ENCODE data around the gene OAF.

GRCh38 chr11:120268686-120269085 lies 57.9 kb downstream of the OAF start:
- TF ChIP-seq CTCF (IDR thresholded peaks at IDR 0.05; ENCODE audit: insufficient read depth, low read length) (no peak), POLR2AphosphoS5 (IDR thresholded peaks at IDR 0.05; ENCODE audit: low read depth) (no peak), GABPA (IDR thresholded peaks at IDR 0.05; ENCODE audit: low read depth) (no peak)
- TF ChIP-seq, protein P1, sequence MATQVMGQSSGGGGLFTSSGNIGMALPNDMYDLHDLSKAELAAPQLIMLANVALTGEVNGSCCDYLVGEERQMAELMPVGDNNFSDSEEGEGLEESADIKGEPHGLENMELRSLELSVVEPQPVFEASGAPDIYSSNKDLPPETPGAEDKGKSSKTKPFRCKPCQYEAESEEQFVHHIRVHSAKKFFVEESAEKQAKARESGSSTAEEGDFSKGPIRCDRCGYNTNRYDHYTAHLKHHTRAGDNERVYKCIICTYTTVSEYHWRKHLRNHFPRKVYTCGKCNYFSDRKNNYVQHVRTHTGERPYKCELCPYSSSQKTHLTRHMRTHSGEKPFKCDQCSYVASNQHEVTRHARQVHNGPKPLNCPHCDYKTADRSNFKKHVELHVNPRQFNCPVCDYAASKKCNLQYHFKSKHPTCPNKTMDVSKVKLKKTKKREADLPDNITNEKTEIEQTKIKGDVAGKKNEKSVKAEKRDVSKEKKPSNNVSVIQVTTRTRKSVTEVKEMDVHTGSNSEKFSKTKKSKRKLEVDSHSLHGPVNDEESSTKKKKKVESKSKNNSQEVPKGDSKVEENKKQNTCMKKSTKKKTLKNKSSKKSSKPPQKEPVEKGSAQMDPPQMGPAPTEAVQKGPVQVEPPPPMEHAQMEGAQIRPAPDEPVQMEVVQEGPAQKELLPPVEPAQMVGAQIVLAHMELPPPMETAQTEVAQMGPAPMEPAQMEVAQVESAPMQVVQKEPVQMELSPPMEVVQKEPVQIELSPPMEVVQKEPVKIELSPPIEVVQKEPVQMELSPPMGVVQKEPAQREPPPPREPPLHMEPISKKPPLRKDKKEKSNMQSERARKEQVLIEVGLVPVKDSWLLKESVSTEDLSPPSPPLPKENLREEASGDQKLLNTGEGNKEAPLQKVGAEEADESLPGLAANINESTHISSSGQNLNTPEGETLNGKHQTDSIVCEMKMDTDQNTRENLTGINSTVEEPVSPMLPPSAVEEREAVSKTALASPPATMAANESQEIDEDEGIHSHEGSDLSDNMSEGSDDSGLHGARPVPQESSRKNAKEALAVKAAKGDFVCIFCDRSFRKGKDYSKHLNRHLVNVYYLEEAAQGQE (IDR thresholded peaks at IDR 0.05; ENCODE audit: insufficient replicate concordance, low read depth): no peak
